22Rv1 (cell line): ENCODE measurements around the gene PLB1.

ENCODE experiments used
- H3K27ac ChIP-seq: fragments of 450-650 bp; 2 replicates; pipeline ENCODE4 v1.5.1; 2017
- CTCF ChIP-seq: fragments of 450-650 bp; IDR thresholded peaks from 2 replicates; pipeline ENCODE4 v1.5.1; 2017; ENCODE audit warnings: mild to moderate bottlenecking
- ZFX ChIP-seq: fragments of 450-650 bp; IDR thresholded peaks from 2 replicates; pipeline ENCODE4 v1.6.1; 2017; ENCODE audit warnings: antibody characterized with exemption, borderline replicate concordance

The PLB1 gene

GRCh38 chr2:28578774-28579173 is 82.9 kb downstream of the PLB1 start:
- no peak for TF ChIP-seq ZFX
- TF ChIP-seq CTCF, result no peak
- no peak overlapping the region for H3K27ac ChIP-seq

- no peak for TF ChIP-seq ZFX
- TF ChIP-seq CTCF, result no peak
- no peak overlapping the region for H3K27ac ChIP-seq
Observed at GRCh38 chr2:28579606-28580005, 83.7 kb downstream of the PLB1 start.

GRCh38 chr2:28580078-28580477 is 84.2 kb downstream of the PLB1 start:
- H3K27ac ChIP-seq, result no peak overlapping the region

GRCh38 chr2:28581312-28581711 is 85.5 kb downstream of the PLB1 start:
- TF ChIP-seq ZFX (no peak), CTCF (no peak)
- H3K27ac ChIP-seq, result no peak overlapping the region

More at GRCh38 chr2:28580078-28580477, 84.2 kb downstream of the PLB1 start:
- TF ChIP-seq CTCF, result no peak
- TF ChIP-seq ZFX, result no peak

- no peak overlapping the region for H3K27ac ChIP-seq
- TF ChIP-seq CTCF, result no peak
- no peak for TF ChIP-seq ZFX
Observed at GRCh38 chr2:28582152-28582551, 86.3 kb downstream of the PLB1 start.

GRCh38 chr2:28582595-28582994 is 86.7 kb downstream of the PLB1 start:
- TF ChIP-seq CTCF (no peak), ZFX (no peak)
- H3K27ac ChIP-seq, result no peak overlapping the region

GRCh38 chr2:28583899-28584553 is 88.2 kb downstream of the PLB1 start:
- no peak overlapping the region for H3K27ac ChIP-seq
- TF ChIP-seq CTCF (no peak), ZFX (no peak)
